HG03139 (cell line): ENCODE data around the gene IRX3.

Experiments
- ATAC-seq: cut with Tn5 transposase; IDR thresholded peaks from one replicate; pipeline ENCODE4 v1.9.1; 2021; ENCODE audit not compliant: unreplicated experiment

IRX3 gene

GRCh38 chr16:54291656-54292487 lies 5.3 kb upstream of the IRX3 start:
- no peak for ATAC-seq

GRCh38 chr16:54290833-54291655 lies 4.5 kb upstream of the IRX3 start:
- no peak for ATAC-seq

- ATAC-seq: no peak
Measured at GRCh38 chr16:54289945-54290832, 3.6 kb upstream of the IRX3 start.

- ATAC-seq: no peak
Measured at GRCh38 chr16:54289242-54289944, 2.8 kb upstream of the IRX3 start.

GRCh38 chr16:54288835-54289241 lies 2.3 kb upstream of the IRX3 start:
- ATAC-seq: no peak

GRCh38 chr16:54288030-54288834 lies 1.6 kb upstream of the IRX3 start:
- no peak for ATAC-seq

GRCh38 chr16:54287131-54288029 lies 793 bp upstream of the IRX3 start:
- ATAC-seq: no peak

- ATAC-seq: no peak
Measured at GRCh38 chr16:54286090-54286365, 559 bp downstream of the IRX3 start.

GRCh38 chr16:54285414-54286089 lies 1.0 kb downstream of the IRX3 start:
- no peak for ATAC-seq

- ATAC-seq: no peak
Measured at GRCh38 chr16:54284931-54285413, 1.6 kb downstream of the IRX3 start.

- no peak for ATAC-seq
Measured at GRCh38 chr16:54284319-54284930, 2.2 kb downstream of the IRX3 start.

DNA sequence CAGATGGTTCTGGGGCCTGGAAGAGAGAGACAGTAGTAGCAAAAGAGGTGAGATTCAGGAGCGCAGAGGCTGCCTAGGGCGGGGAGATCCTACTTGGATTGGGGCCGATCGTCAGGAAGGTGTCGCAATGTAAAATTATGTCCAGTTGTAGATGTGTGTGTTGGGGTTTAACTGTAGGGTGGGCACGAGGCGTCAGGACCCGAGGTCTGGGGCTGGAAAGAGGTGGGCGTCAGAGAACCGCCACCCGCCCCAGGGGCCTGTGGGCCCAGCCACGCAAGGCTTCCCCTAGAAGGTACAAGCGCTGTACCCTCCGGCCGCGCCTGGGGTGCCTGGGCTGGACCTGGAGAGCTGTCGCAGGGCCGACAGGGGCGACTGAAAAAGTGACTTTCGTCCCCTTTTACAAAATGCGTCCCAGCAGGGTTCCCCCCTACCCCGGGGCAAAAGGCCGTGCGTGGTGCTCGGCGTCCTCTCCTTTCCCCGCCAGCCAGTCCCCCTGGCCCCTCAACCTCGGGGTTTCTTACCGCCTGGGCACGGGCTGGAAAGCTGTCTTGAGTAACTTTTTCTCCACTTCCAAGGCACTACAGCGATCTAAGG lies 2.8 kb downstream of the IRX3 start:
- no peak for ATAC-seq

DNA sequence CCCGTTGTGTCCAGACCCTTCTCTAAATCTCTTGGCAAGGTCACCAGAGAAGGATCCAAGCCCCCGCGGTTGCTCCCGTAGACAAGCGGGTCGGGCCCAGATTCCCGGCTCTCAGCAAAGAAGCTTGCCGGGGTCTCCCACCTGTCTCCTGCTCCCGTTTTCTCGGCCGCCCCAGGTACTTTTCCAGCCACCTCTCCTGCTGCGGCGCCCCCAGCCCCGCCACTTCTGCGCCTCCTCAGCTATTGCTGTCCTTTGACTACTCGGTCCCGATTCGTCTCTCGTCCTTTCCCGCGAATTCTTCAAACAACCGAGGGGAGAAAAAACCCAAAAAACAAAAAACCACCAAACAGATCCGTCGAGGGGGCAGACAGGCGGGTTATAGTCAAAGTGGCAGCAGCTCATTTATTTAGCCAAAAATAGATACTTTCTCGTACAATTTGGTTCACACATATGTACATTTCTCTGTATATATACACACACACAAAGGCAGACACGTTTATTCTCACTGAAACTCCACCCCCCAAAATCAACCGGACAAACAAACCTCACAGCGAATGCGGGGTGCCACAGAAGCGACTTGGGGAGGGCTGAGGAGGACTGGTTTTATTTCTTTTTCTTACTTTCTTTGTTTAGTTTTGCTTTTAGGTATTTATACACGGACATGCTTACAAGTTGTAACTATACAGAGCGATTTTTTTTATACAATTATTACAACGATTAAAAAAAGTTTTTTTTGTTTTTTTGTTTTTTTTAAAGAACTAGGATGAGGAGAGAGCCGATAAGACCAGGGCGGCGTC lies 3.5 kb downstream of the IRX3 start:
- ATAC-seq: no peak

- ATAC-seq: no peak
Measured at GRCh38 chr16:54282202-54282927, 4.2 kb downstream of the IRX3 start.

- no peak for ATAC-seq
Measured at GRCh38 chr16:54281535-54282201, 4.9 kb downstream of the IRX3 start.
